ENCODE data around the gene NTSR1. TPM values are rescaled to one million over a fixed set of nuclear protein-coding genes. Genes with fewer than 3 reads are reported as not detected.

NTSR1 gene
- total RNA-seq, 2 donors from 2014 or later = not detected

DNA sequence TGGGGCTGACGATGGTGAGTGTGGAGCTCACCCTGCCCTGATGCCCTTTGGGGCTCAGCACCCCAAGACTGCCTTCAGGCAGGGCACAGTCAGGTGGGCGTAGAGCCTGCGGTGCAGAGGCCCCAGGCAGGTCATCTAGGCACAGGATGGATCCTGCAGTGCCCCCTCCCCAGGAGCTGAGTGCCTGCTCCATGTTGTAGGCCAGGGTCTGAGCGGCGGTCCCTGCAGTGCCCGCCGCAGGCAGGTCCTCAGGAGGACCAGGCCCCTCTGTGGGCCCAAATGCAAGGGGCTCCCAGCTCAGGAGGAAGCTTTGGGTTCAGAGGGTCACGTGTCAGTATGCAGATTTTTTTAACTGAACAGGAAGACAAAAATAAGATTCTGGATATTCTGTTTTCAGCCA is 90.4 kb downstream of the NTSR1 start:
- H3K27me3 Mint-ChIP-seq (ENCODE audit: low read depth) = no peaks in the 10 kb centered on the region
- ATAC-seq (replicated peaks in 1 of 2) = no peak
- no peak for DNase-seq
- no peak overlapping the region for H3K4me3 Mint-ChIP-seq
- peaks cover 17% of the 10 kb centered on the region for H3K4me1 Mint-ChIP-seq (ENCODE audit: low read depth)
- peaks cover 3 to 6% of the 10 kb centered on the region in 2 donors for H3K36me3 Mint-ChIP-seq (ENCODE audit: insufficient read depth in 2 of 2)
- H3K27ac Mint-ChIP-seq = peak overlapping the region; percentile 71
- no peaks in the 10 kb centered on the region for H3K9me3 Mint-ChIP-seq

GRCh38 chr20:62799459-62799858 is 90.8 kb downstream of the NTSR1 start:
- DNase-seq = no peak
- Mint-ChIP-seq H3K27ac (no peak overlapping the region), H3K9me3 (no peaks in the 10 kb centered on the region), H3K4me1 (ENCODE audit: low read depth) (peaks cover 20% of the 10 kb centered on the region), H3K36me3 (ENCODE audit: insufficient read depth in 2 of 2) (peaks cover 3 to 6% of the 10 kb centered on the region in 2 donors), H3K27me3 (ENCODE audit: low read depth) (no peaks in the 10 kb centered on the region), H3K4me3 (no peak overlapping the region)
- no peak for ATAC-seq (replicated peaks in 1 of 2)

- H3K4me1 Mint-ChIP-seq (ENCODE audit: low read depth) = peaks cover 20% of the 10 kb centered on the region
- DNase-seq (no peak), ATAC-seq (replicated peaks in 1 of 2) (no peak)
- peaks cover 4 to 8% of the 10 kb centered on the region in 2 donors for H3K36me3 Mint-ChIP-seq (ENCODE audit: insufficient read depth in 2 of 2)
- no peak overlapping the region for H3K27ac Mint-ChIP-seq
- no peaks in the 10 kb centered on the region for H3K9me3 Mint-ChIP-seq
- H3K27me3 Mint-ChIP-seq (ENCODE audit: low read depth) = no peaks in the 10 kb centered on the region
- H3K4me3 Mint-ChIP-seq = no peak overlapping the region
Observed at GRCh38 chr20:62799873-62800272, 91.2 kb downstream of the NTSR1 start.

DNA sequence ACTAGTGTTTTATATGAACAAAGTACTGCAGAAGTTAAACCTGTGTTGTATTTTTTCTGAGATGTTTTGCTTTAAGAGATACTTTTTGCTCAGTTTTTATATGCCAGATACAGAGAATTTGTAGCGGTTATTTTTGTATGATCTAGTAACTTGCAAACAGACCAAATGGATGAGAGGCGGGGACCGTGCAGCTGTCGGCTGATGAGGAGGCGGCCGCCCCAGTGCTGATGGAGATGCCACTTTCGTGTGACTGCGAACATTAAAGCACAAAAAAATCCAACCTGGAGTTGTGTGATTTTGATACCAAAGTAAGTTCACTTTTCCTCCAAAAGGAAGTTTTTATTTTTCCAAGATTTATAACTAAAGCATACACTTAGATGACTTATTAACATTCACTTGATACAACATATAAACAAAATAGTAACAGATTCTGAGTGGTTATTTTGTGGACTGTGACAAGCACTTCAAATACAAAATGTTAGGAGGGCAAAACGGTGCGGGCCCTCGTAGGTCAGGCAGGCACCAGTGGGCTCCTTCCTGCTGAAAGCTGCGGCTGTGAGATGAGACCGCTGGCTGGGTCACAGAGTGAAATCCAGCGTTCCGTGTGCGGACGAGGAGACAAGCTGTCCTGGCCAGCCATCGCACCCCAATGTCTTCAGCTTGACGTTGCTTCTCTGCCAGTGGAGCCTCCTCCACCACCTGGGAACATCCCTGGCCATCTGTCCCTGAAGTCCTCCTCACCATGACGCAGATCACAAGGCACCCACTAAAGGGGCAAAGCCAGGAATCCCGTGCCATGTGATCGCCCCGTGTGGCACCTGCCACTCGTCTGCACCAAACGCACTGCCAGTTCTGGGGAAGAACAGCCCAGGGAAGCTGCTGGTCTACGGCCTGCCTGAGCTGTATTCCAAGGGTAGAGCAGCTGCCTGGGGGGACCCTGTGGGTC is 92.0 kb downstream of the NTSR1 start:
- no peak for ATAC-seq (replicated peaks in 1 of 2)
- Mint-ChIP-seq H3K4me3 (no peak overlapping the region), H3K27ac (no peak overlapping the region), H3K27me3 (ENCODE audit: low read depth) (no peaks in the 10 kb centered on the region), H3K9me3 (no peaks in the 10 kb centered on the region), H3K36me3 (ENCODE audit: insufficient read depth in 2 of 2) (peaks cover 4 to 8% of the 10 kb centered on the region in 2 donors), H3K4me1 (ENCODE audit: low read depth) (peaks cover 20% of the 10 kb centered on the region)
- no peak for DNase-seq

DNA sequence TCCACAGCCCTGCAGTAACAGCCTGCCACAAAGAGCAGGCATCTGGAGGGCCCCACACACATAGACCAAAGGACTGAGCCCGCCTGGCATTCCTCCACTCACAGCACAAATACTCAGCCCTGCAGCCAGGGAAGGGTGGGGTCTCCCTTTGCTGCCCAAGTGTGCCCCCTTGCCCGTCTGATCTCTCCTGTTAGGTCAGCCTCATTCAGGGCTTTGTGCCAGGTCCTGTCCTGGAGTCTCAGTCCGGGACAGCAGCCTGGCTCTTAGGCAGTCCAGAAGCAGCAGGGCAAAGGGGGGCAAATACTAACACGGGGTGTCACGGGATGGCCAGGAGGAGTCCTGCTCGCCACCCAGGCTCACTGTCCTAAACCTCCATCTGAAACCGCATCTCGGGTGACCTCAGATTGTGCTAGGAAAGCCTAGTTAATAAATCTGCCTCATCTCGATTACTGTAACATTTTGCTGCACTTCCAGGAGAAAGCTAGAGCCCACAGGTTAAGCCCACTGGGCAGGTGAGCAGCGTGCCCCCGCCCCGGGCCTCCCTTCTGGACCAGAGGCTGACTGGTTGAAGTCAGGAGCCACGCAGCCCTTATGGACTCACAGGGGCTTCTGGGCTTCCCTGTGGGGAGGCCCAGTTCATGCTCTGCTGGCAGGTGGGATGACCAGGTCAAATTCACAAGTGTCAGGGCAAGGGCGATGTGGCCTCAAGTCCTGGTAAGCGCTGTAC is 92.8 kb downstream of the NTSR1 start:
- Mint-ChIP-seq H3K4me1 (ENCODE audit: low read depth) (peaks cover 27% of the 10 kb centered on the region), H3K27me3 (ENCODE audit: low read depth) (no peaks in the 10 kb centered on the region), H3K36me3 (ENCODE audit: insufficient read depth in 2 of 2) (peaks cover 4 to 8% of the 10 kb centered on the region in 2 donors), H3K9me3 (no peaks in the 10 kb centered on the region), H3K4me3 (no peak overlapping the region), H3K27ac (no peak overlapping the region)
- DNase-seq (no peak), ATAC-seq (replicated peaks in 1 of 2) (no peak)

- no peaks in the 10 kb centered on the region for H3K27me3 Mint-ChIP-seq (ENCODE audit: low read depth)
- H3K9me3 Mint-ChIP-seq = no peaks in the 10 kb centered on the region
- no peak overlapping the region for H3K27ac Mint-ChIP-seq
- ATAC-seq (replicated peaks in 1 of 2) (no peak), DNase-seq (no peak)
- H3K36me3 Mint-ChIP-seq (ENCODE audit: insufficient read depth in 2 of 2) = peaks cover 4 to 8% of the 10 kb centered on the region in 2 donors
- no peak overlapping the region for H3K4me3 Mint-ChIP-seq
- H3K4me1 Mint-ChIP-seq (ENCODE audit: low read depth) = peaks cover 31% of the 10 kb centered on the region
Observed at GRCh38 chr20:62802026-62802712, 93.5 kb downstream of the NTSR1 start.

DNA sequence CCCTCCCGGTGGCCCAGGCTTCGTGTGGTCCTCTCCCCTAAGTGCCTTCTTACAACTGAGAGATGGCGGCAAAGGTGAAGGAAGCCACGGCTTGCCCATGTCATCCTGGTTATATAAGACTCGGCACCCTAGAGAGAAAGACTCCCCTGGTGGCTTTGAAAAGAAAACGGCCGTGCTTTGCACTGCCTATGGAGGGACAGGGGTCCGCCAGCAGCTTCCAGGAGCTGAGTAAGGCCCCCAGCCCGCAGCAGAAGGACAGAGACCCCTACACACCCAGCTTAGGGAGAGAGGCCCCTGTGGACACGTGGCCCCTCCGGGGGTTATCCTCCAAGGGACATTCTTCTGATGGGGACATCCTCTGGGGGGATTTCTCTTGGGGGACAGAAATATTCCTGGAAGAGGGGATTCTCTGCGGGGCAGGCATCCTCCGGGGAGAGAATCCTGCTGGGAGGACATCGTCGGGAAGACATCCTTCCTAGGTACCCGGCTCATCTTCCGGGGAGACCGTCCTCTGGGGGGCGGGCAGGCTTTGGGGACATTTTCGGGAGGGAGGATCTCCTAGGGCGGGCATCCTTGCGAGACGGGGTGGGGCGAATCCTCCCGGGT is 95.5 kb downstream of the NTSR1 start:
- Mint-ChIP-seq H3K4me3 (peak overlapping the region; percentile 92 to 97), H3K36me3 (ENCODE audit: insufficient read depth in 2 of 2) (peaks cover 2 to 5% of the 10 kb centered on the region in 2 donors), H3K4me1 (ENCODE audit: low read depth) (peaks cover 36% of the 10 kb centered on the region), H3K27ac (peak overlapping the region; percentile 96), H3K27me3 (ENCODE audit: low read depth) (no peaks in the 10 kb centered on the region), H3K9me3 (no peaks in the 10 kb centered on the region)
- DNase-seq (no peak), ATAC-seq (replicated peaks in 1 of 2) (peak in 1 of 2 donors; percentile 5)

DNA sequence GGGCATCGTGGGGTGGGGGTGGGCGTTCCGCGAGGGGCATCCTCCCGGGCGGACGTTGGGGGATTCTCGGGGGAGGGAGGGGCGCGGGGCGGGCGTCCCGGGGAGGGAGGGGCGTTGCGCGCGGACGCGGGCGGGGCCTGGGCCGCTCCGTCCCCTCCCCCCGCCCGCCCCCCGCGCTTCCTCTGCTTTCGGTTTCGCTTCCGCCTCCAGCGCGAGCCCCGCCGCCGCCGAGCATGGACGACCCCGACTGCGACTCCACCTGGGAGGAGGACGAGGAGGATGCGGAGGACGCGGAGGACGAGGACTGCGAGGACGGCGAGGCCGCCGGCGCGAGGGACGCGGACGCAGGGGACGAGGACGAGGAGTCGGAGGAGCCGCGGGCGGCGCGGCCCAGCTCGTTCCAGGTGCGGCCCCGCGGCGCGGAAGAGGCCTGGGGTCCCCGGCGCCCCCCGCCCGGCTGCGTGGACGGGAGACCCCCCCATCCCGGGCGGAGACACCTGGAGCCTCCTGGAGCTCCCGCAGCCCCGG is 96.1 kb downstream of the NTSR1 start, which contains the start of gene OGFR:
OGFR (plus strand) TSS at position 209 of the 528 bp plus-strand sequence; CDS start at position 234, 25 bp downstream.
- H3K27ac Mint-ChIP-seq = peak within 1 kb of the TSS; percentile 96
- no peaks in the 10 kb centered on the region for H3K9me3 Mint-ChIP-seq
- DNase-seq = peak; percentile 77 to 78
- no peaks in the 10 kb centered on the region for H3K27me3 Mint-ChIP-seq (ENCODE audit: low read depth)
- H3K4me3 Mint-ChIP-seq = peak within 1 kb of the TSS; percentile 92 to 97
- peaks cover 36% of the 10 kb centered on the region for H3K4me1 Mint-ChIP-seq (ENCODE audit: low read depth)
- H3K36me3 Mint-ChIP-seq (ENCODE audit: insufficient read depth in 2 of 2) = peaks cover 2 to 3% of the 10 kb centered on the region in 2 donors
- ATAC-seq (replicated peaks in 1 of 2) = peak; percentile 71 to 73

- H3K27me3 Mint-ChIP-seq (ENCODE audit: low read depth) = no peaks in the 10 kb centered on the region
- no peak overlapping the region for H3K27ac Mint-ChIP-seq
- peaks cover 2 to 3% of the 10 kb centered on the region in 2 donors for H3K36me3 Mint-ChIP-seq (ENCODE audit: insufficient read depth in 2 of 2)
- no peaks in the 10 kb centered on the region for H3K9me3 Mint-ChIP-seq
- peak overlapping the region; percentile 82 to 85 for H3K4me3 Mint-ChIP-seq
- ATAC-seq (replicated peaks in 1 of 2) = peak; percentile 43 to 48
- peak; percentile 40 to 46 for DNase-seq
- peaks cover 36% of the 10 kb centered on the region for H3K4me1 Mint-ChIP-seq (ENCODE audit: low read depth)
Observed at GRCh38 chr20:62805155-62805710, 96.6 kb downstream of the NTSR1 start.

DNA sequence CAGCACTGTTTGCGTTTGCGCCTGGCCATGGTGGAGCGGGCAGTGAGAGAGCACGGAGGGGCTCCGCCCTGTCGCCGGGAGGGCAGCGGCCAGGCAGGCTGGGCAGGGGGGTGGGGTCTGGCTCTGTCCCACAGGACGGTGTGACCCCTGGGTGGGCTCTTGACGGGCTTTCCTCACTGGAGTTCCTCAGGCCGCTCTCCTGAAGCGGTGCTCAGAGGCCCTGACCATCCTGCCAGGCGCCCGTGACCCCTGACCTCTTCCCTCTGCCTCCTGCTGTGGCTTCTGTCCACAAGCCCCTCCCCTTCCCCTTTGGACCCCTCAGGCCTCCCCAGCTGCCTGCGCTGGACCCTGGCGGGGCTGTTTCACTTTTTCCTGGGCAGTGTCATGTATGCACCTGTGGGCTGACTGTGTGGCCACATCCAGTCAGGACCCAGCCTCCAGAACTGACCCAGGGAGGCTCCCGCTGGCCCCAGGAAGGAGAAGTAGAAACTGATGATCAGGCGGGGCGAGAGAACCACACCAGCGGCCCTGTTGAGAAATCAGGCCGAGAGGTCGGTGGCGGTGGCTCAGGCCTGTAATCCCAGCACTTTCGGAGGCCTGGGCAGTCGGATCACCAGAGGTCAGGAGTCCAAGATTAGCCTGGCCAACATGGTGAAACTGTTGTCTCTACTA is 97.2 kb downstream of the NTSR1 start:
- Mint-ChIP-seq H3K4me3 (peak overlapping the region; percentile 82 to 85), H3K27me3 (ENCODE audit: low read depth) (no peaks in the 10 kb centered on the region), H3K27ac (no peak overlapping the region), H3K9me3 (no peaks in the 10 kb centered on the region), H3K36me3 (ENCODE audit: insufficient read depth in 2 of 2) (peaks cover 2 to 3% of the 10 kb centered on the region in 2 donors), H3K4me1 (ENCODE audit: low read depth) (peaks cover 36% of the 10 kb centered on the region)
- ATAC-seq (replicated peaks in 1 of 2) (peak in 1 of 2 donors; percentile 4), DNase-seq (no peak)

GRCh38 chr20:62806383-62807050 is 97.9 kb downstream of the NTSR1 start:
- H3K27me3 Mint-ChIP-seq (ENCODE audit: low read depth) = no peaks in the 10 kb centered on the region
- no peak for DNase-seq
- H3K4me3 Mint-ChIP-seq = peak overlapping the region; percentile 82 to 85
- H3K36me3 Mint-ChIP-seq (ENCODE audit: insufficient read depth in 2 of 2) = peaks cover 2 to 3% of the 10 kb centered on the region in 2 donors
- no peaks in the 10 kb centered on the region for H3K9me3 Mint-ChIP-seq
- H3K27ac Mint-ChIP-seq = no peak overlapping the region
- ATAC-seq (replicated peaks in 1 of 2) = no peak
- peaks cover 36% of the 10 kb centered on the region for H3K4me1 Mint-ChIP-seq (ENCODE audit: low read depth)
